Eye (tissue), 1 donor: ENCODE measurements around the gene INPP5B.
"Not testable (repeated sequence)": the region's sequence is repeated elsewhere in the genome, so short reads cannot be mapped to it uniquely, and the experiment has no call there.

Experiments used
- DNase-seq: peaks from one replicate; pipeline ENCODE4 v3.0.0-alpha.2; 2015

INPP5B gene

DNA sequence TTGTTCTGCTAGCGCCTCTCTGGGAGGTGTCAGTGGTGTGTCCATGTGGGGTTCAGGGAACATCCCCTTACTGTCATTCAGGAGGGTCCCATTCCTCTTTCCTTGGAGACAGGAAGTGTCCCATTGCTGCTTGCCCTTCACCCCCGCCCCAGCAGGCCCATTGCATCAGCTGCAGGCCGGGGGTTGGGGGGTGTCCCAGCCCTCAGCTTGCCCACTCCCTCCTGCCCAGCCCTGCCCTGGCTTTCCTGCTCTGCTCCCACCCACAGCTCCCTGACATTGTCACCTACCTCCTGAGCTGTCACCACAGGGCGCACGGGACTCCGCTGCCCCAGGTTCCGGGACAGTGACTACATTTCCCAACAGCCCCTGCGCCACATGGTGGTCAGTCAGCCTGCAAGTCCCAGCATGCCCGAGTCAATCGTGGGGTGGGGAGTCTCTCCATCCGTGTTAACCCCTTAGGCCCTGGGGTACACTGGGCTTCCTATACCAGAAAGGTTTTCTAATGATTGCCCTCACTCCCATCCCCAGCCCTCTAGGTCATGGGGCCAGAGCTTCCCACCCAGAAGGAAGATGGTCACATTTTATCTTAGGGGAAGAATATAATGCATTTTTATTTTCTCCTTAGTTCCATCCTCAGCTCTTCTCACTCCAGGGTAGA, at the start of gene INPP5B:
INPP5B (minus strand) TSS at position 351 of the 658 bp plus-strand sequence. CDS start 745 bp downstream, outside the sequence.
- peak; percentile 93 for DNase-seq

DNA sequence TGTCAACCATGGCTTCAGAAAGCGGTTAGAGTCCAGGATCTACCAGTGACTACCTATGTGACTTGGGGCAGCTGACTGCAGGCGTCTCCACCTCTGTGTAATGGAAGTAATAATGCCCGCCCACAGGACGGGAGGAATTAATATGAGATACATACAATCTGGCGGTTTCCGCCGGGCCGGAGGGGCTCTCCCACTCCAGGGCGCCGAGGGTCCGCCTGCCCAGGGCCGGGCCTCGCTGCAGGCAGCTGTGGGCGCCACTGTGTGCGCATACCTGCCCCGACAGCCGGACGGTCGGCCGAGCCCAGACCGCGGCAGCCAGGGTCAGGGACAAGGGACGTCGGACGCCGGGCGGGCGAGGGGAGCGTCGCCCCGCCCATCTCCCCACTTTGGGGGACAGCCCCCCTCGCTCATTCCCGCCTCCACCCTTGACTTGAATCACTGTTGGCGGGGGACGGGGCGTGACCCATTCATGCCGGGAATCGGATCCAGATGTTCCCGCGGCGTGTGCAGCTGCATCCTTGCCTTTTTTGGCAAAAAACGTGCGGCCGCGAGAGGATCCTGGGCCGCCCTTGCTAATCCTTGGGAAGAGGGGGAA, 49.0 kb upstream of the INPP5B start:
- DNase-seq, result peak; percentile 92

GRCh38 chr1:37994886-37995566, 48.2 kb upstream of the INPP5B start:
- DNase-seq, result peak; percentile 26

DNA sequence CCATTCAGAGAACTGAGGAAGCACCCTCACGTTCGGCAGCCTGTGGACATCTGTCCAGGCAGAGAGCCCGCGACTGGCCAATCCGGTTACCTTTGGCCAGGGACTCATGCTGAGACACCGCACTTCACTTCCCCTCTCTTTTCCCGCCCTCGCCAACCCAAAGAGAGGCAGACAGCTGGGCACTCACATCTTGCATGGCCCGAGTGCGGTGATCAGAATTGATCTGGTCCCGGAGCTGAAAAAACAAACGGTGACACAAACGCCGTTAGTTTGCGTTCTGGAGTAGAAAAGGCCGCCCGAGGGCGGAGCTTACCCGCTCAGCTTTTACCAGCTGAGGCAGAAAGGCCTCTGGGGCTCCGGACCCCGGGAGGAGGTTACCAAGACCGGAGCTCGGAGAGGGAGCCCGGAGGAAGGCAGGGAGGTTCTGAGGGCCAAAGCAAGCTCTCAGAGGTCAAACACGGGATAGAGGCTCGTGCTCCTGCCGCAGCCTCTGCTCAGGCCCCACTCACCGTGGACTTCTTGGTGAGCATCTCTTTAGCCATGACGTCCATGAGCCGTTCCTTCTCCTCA, 42.6 kb upstream of the INPP5B start:
- DNase-seq, result no peak

DNA sequence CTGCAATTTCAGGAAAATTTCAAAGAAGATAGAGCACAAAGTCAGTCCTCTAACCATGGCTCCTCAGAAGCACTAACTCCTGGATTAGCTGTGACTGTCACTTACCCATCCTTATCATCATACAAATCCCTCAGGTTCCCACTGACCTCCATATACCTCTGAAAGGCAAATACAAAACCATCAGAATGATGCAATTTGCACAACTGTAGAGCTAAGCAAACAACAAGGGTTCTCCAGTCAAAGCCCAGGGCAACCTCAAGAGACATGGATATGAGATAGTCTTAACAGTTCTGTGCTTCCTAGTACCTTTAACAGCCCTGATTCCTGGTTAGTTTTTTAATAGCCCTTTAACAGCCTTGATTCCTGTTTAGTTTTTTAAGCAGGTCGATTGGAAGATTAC, 40.8 kb upstream of the INPP5B start:
- no peak for DNase-seq

GRCh38 chr1:37983546-37983945, 36.7 kb upstream of the INPP5B start:
- no peak for DNase-seq

DNA sequence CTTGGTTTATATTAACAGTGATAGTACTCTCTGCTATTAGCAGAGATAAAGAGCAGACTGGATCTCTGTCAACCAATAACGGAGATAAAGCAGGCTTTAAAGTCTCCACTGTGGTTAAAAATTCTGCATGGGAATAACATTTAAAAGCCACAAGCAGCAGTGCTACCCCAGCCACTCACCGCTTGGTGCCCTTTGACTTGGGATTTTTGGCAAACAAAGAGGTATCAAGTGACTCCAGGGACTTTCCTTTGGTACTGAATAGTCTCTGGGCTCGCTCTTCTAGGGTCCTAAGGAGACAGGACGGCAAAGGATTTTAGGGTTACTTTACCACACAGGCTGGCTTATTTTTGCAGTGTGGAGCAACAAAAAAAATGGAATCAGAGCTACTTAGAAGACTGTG, 31.7 kb upstream of the INPP5B start:
- DNase-seq, result no peak

DNA sequence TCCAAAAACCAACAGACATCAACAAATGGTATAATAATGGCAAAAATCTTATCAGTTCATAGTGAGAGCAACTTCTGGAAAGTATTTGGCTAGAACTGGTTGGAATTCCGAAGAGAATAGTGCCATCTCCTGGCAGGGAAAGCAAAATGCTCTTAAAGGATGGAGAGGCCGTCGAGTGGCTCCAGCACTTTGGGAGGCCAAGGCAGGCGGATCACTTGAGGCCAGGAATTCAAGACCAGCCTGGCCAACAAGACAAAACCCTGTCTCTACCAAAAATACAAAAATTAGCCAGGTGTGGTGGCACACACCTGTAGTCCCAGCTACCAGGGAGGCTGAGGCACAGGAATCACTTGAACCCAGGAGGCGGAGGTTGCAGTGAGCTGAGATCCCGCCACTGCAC, 28.2 kb upstream of the INPP5B start:
- peak; percentile 50 for DNase-seq

GRCh38 chr1:37974567-37974966, 27.7 kb upstream of the INPP5B start:
- no peak for DNase-seq

GRCh38 chr1:37973684-37974083, 26.8 kb upstream of the INPP5B start:
- not testable (repeated sequence) for DNase-seq

- DNase-seq, result no peak
These were observed 18.4 kb upstream of the INPP5B start for GRCh38 chr1:37965301-37965700.

DNA sequence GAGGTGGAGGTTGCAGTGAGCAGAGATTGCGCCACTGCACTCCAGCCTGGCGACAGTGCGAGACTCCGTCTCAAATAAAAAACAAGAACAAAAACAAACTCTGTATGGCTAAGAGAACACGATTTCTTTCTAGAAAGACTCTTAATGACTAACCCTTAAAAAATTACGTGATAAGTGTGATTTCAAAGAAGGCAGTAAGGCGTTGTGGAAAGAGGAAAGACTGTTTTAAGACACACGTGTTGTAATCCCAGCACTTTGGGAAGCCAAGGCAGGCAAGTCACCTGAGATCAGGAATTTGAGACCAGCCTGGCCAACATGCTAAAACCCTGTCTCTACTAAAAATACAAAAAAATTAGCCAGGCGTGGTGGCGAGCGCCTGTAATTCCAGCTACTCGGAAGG, 17.3 kb upstream of the INPP5B start:
- DNase-seq, result not testable (repeated sequence)

DNA sequence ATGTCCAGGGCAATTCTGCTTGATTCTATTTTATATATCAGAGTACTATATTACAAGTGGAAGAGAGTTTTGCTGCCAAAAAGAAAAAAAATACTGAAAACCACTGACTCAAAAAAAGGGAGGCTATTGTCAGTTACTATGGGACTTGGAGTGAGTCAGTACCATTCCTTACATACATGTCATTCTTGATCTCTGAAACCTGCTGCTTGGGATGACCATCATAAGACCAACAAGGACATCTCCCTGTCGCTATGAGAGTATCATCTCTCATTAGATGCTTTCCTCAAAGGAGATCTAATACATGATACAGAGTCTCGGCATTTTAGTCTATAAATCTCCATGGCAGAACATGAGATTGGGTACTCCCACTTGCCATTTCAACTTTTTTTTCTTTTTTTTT, 11.8 kb upstream of the INPP5B start:
- no peak for DNase-seq

- DNase-seq, result no peak
These were observed 8.8 kb upstream of the INPP5B start for GRCh38 chr1:37955685-37956084.

GRCh38 chr1:37954316-37954971, 7.6 kb upstream of the INPP5B start:
- no peak for DNase-seq

DNA sequence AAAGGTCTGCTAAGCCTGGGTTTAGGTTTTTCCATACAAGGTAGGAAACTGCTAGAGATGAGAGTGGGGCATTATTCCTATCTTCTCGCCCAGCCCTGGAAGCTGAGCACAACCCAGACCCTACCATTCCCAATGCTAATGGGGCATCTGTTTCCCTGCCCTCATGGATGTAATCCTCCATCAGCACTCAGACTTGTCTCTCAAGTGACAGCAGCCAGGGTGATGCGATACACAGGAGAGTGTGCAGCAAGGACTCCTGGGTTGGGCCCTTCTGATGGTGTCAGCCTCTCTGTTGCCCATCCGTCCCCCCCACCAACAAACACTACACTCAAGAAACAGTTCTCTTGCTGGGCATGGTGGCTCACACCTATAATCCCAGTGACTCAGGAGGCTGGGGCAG, 5.9 kb upstream of the INPP5B start:
- no peak for DNase-seq

- DNase-seq, result no peak
These were observed 5.2 kb upstream of the INPP5B start for GRCh38 chr1:37951783-37952624.

- DNase-seq, result no peak
These were observed 4.4 kb upstream of the INPP5B start for GRCh38 chr1:37951041-37951782.

GRCh38 chr1:37949524-37950152, 2.8 kb upstream of the INPP5B start:
- no peak for DNase-seq

GRCh38 chr1:37948841-37949240, 2.0 kb upstream of the INPP5B start:
- no peak for DNase-seq

- DNase-seq, result no peak
These were observed 1.3 kb upstream of the INPP5B start for GRCh38 chr1:37948166-37948565.
